ENCODE data around the gene HBS1L. TPM values are rescaled to one million over a fixed set of nuclear protein-coding genes. Genes with fewer than 3 reads are reported as not detected.

Gene HBS1L
- total and polyA plus RNA-seq, 2 of the 4 experiments (the other 2 are of a cell fraction), result 45.1 to 120 TPM

GRCh38 chr6:135081966-135082365, 27.3 kb upstream of the HBS1L start:
- Histone ChIP-seq H3K9ac (ENCODE audit: low read depth, low read length) (no peak overlapping the region), H3K36me3 (ENCODE audit: control insufficient read depth, insufficient read depth, low read length) (no peaks in the 10 kb centered on the region), H2BK5ac (ENCODE audit: low read depth, low read length, poor library complexity, severe bottlenecking) (no peak overlapping the region), H4K8ac (ENCODE audit: low read depth in 2 of 2, low read length in 2 of 2) (no peak overlapping the region), H3K4me1 (ENCODE audit: control insufficient read depth, insufficient read depth, low read length) (no peaks in the 10 kb centered on the region), H4K91ac (ENCODE audit: insufficient read depth, low read depth, low read length) (no peak overlapping the region), H4K5ac (ENCODE audit: low read depth, low read length) (no peak overlapping the region), H2AK9ac (replicated peaks; ENCODE audit: low read depth, low read length, poor library complexity) (no peak overlapping the region), H3K9me1 (ENCODE audit: insufficient read depth, low read length) (no peaks in the 10 kb centered on the region), H2BK120ac (ENCODE audit: low read depth, low read length) (no peak overlapping the region), H2BK20ac (ENCODE audit: low read depth, low read length) (no peak overlapping the region), H2BK15ac (ENCODE audit: low read depth, low read length) (no peak overlapping the region), H4K20me1 (ENCODE audit: insufficient read depth, low read length) (no peaks in the 10 kb centered on the region), H2AK5ac (ENCODE audit: low read depth, low read length) (no peak overlapping the region), H3K23ac (ENCODE audit: low read depth, low read length) (no peak overlapping the region), H3K4me3 (ENCODE audit: insufficient read depth, low read depth, low read length) (no peak overlapping the region), H3K4ac (ENCODE audit: low read depth, low read length) (no peak overlapping the region), H3K14ac (replicated peaks; ENCODE audit: low read depth, low read length) (no peak overlapping the region), H3K9me3 (ENCODE audit: control insufficient read depth, insufficient read depth, low read length) (0 out of 2 replicates have a peak, but pooled peaks cover 2% of the 10 kb centered on the region), H3K56ac (ENCODE audit: extremely low read depth, insufficient read depth, low read length) (no peak overlapping the region), H2AFZ (replicated peaks; ENCODE audit: low read length, poor library complexity) (no peak overlapping the region), H3K79me1 (ENCODE audit: low read depth in 1 of 2, low read length in 2 of 2) (no peaks in the 10 kb centered on the region), H3K27me3 (ENCODE audit: control insufficient read depth, insufficient read depth, low read length) (peaks cover 4% of the 10 kb centered on the region), H3K4me2 (ENCODE audit: low read depth, low read length) (no peak overlapping the region), H3K18ac (ENCODE audit: low read depth, low read length) (no peak overlapping the region), H3K27ac (ENCODE audit: insufficient read depth, low read length) (no peak overlapping the region)
- in situ Hi-C loops (cut with MboI; ENCODE audit: low sequenced_read_pairs) (no loop called here), intact Hi-C loops (cut with micrococcal nuclease) (no loop called here), dilution Hi-C loops (cut with HindIII; ENCODE audit: low sequenced_read_pairs, unreplicated experiment) (no loop called here)
- no CpG with 5 or more reads among the region's 1 CpG for WGBS, 2 experiments (ENCODE audit: extremely low coverage in 2 of 2, insufficient read length in 1 of 2)
- BruUV-seq (replicated peaks), result no TSS peak
- ATAC-seq (ENCODE audit: low read depth), result no peak
- ChIA-PET CTCF (no interaction called here), POLR2A (ENCODE audit: unreplicated experiment) (no interaction called here)
- no peak for TF ChIP-seq USF2 (IDR thresholded peaks at IDR 0.05; ENCODE audit: low read depth, low read length)
- TF ChIP-seq RCOR1 (IDR thresholded peaks at IDR 0.05; ENCODE audit: insufficient replicate concordance, low read length), result no peak
- no peak for TF ChIP-seq CEBPB (IDR thresholded peaks at IDR 0.05; ENCODE audit: low read depth, low read length)
- no peak for TF ChIP-seq ELK1 (IDR thresholded peaks at IDR 0.05; ENCODE audit: borderline replicate concordance, low read depth, low read length)
- TF ChIP-seq CTCF (conservative IDR thresholded peaks at IDR 0.05; ENCODE audit: low read depth, low read length), result no peak
- no peak for TF ChIP-seq SMC3 (IDR thresholded peaks at IDR 0.05; ENCODE audit: low read depth, low read length)
- TF ChIP-seq POLR2A (IDR thresholded peaks at IDR 0.05; ENCODE audit: low read depth, low read length), result no peak
- no peak for DNase-seq

Data from IMR-90 (cell line).